NCI-H1105 treated with DMSO at 0.1 percent for 48 hours (cell line): ENCODE measurements around the gene SDK2.
A peak's percentile ranks its signal among the peaks of the same experiment; 100 is the strongest.

ENCODE experiments used
- DNase-seq: peaks from one replicate; lab custom pipeline; 2025; lab: John Stamatoyannopoulos, UW

Gene SDK2

GRCh38 chr17:73611630-73612029 lies 32.6 kb downstream of the SDK2 start:
- no peak for DNase-seq

DNA sequence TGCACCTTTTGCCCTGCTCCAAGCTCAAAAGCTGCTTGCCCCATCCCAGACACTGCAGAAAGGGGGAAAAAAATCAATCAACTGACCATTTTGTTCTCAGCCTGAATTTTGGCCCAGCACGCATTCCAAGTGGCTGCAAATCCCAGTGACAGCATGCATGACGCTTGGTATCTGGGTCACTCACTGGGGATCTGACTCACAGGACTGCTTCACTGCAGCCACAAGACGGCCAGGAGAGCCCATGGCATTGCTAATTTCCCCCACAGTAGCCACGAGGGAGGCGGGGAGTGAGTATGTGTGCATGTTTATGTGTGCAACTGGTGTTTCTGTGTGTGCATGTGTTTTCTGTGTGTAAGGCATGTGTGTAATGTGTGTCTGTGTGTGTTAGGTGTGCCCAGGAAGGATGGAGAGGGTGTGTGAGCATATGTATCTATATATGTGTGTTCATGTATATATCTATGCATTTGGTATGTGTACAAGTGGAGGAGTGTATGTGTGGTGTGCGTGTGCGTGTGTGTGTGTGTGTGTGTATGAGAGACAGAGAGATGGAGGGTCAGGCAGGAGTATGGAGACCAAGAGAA lies 33.8 kb downstream of the SDK2 start:
- DNase-seq, result no peak

DNA sequence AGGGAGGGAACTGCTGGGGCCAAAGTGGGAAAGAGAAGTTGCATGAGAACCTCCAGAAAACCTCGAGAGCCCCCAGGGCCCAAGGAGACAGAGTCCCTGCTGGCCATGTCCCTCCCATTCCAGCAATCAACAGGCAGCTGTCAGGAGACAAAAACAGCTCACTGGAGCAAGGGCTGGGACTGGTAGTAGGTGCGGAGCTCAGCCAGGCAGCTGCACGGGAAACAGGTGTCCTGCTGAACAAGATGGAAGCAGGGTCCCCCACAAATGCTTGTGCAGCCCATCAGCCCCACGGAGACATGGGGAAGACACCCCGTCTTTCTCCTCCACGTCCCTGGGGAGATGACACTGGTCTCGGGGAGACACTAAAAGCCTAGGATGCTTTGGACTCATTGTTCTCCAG lies 34.5 kb downstream of the SDK2 start:
- no peak for DNase-seq

DNA sequence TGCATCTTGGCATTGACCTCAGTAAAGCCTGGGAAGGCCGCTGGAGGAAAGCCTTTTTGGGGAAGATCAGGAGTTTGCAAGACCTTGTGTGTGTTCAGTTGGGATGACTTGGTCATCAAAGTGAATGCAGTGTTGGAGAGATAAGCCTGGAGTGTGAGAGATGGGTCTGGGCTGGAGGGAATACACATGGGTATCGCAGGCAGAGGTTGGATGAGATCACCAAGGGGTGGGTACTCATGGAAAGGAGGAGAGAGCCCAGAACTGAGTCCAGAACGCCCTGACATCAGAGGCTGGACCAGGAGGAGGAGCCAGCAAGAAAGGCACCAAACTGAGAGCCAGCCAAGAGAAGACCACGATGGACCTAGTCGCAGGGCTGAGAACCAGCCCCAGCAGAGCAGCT lies 35.2 kb downstream of the SDK2 start:
- no peak for DNase-seq

DNA sequence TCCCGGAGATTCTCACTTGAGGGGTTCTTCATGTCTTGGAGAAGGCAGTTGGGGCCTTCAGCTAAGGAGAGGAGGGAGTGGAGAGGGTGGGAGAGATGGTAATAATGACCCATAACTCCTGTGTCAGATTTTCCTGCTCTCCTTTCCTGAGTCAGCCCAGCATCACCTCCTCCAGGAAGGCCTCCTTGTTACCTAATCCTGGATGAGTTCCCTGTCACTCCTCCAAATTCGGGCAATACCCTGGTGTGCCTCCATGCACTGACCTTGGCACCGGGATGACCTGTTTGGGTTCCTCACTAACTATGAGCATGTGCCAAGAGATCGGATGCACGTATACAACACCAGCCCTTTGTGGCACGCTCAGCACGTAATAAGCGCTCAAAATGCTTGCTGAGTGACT lies 38.8 kb downstream of the SDK2 start:
- no peak for DNase-seq

DNA sequence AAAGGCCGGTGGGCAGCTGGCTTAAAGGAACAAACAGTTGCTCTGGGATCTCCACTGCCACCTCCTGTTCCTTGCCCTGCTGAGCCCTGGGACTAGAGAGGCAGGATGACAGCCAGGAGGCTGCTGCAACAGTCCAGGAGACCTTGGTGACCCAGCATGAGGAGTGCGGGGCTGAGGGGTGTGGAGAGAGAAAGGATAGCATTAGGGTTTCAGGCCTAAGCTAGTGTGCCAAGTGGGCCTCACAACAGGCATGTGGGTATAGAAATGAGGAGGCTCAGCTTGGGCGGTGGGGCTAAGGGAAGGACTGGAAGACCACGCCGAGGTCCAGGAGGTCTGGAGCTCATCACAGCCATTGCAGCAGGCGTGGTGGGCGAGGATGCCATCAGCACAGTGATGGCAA lies 39.8 kb downstream of the SDK2 start:
- no peak for DNase-seq

GRCh38 chr17:73603971-73604370 lies 40.3 kb downstream of the SDK2 start:
- no peak for DNase-seq

GRCh38 chr17:73600103-73600871 lies 44.0 kb downstream of the SDK2 start:
- DNase-seq, result no peak

DNA sequence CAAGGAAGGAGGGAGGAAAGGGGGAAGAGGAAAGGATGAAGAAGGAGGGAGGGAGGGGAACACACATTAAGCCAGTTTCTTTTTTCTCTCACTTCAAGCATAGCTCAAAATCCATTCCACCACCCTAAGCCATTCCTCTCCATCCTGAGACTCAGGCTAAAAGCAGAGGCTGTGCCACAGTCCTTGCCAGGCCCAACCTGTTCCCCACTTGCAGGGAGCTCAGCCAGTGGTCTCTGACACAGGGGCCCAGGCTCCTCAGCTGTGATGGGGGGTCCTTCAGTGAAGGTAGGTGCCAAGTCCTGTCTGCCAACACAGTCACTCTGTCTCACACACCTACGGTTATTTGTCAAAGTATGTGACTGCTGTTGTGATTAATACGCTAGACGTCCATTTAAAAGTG lies 44.6 kb downstream of the SDK2 start:
- DNase-seq, result no peak

DNA sequence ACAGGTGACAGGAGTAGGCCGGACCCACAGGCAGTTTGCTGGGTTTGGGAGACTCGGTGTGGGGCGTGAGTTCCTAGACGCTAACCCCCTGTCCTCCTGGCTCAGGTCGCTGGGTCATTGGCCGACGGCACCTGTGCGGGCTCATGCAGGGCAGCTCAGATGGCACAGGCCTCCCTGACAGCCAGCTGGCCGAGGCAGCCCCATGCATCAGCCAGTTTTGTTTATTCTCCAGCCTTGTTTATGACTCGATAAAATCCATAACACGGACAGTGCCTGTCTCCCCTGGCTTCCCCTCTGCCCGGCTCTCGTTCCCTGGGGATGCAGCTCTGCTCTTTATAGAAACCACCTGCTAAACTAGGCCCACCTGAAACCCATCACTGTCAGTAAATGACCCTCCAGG lies 46.0 kb downstream of the SDK2 start:
- no peak for DNase-seq

DNA sequence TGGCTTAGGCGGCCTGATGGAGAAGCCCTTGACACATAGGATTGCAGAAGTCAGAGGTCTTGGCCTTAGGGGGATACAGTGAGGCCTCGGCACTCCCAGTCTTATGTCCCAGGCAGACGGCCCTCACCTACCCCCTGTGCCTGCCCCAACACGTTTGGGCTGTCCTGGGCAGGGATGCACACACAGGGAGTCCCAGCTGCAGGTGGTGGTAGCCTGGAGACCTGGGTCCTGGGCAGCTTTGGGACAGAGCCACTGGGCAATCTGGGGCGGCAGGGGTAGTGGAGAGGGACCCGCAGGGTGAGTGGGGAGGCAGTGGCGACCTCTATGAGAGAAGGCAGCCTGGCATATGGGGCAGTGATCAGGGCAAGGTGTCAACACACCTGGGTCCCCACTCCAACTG lies 48.3 kb downstream of the SDK2 start:
- no peak for DNase-seq

- no peak for DNase-seq
Observed at GRCh38 chr17:73595479-73595878, 48.8 kb downstream of the SDK2 start.

DNA sequence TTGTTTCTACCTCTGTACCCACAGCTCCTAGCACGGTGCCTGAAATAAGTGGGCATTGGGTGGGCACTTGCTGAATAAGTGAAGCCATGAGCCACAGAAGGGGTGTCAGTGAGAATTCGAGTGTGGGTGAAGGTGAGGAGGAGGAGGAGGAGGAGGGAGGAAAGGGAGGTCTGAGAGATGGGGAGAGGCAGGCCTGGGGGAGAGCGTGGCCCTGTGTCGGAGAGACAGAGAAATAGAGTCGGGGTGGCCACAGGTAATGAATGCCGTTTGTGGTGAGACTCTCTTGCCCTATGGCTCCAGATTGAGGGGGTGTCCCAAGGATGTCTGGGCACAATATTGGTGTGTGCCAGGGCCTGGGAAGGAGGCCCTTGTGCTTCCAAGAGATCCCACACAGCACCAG lies 49.2 kb downstream of the SDK2 start:
- DNase-seq, result no peak

GRCh38 chr17:73594598-73594997 lies 49.6 kb downstream of the SDK2 start:
- no peak for DNase-seq

DNA sequence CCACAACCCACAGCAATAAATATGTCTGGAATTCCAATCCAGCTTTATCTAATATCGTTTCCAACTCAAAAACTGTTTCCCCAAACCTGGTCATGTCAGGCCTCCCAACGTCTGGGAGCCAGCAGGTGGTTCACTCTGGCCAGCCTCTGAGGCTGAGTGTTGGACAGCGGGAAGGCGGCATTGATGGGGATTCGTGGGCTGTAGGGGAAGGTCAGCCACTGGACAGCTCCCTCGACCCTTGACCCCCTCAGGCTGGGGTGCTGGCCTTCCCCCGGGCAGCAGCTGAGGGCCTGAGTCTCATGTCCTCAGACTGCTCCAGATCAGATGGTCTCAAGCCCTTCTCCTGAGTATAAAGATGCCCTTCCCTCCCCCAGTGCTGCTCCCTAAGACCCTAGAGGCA lies 50.2 kb downstream of the SDK2 start:
- no peak for DNase-seq

DNA sequence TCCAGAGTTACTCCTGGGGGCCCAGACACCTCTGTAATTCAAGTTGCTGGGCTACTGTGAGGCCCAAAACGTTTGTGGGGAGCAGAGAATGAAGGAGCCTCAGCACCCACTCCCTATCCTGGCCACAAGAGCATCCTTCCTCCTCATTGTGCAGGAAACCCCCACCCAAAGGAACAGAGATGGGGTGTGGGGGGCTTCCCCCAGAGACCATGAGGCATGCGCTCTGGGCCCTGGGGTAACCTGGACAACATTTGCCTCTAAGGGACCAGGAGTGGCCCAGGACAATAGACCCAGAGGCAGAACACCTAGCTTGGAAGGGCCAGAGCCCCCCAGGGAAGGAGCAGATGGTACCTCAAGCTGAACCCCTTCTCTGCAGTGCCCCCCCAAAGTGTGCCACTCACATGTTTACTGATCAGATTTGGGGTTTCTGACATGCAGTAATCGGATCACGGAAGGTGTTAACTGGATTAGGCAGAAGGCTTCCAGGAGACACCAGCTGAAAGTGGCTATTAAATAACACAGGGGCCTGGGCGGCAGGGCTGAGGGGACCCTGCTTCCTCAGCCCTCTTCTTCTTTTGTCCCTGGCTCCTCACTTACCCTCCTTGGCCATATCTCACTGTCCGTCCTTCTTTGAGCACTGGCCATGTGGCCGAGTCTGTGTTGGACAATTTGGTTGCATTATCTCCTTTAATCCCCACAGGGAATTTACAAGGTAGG lies 50.8 kb downstream of the SDK2 start:
- no peak for DNase-seq

DNA sequence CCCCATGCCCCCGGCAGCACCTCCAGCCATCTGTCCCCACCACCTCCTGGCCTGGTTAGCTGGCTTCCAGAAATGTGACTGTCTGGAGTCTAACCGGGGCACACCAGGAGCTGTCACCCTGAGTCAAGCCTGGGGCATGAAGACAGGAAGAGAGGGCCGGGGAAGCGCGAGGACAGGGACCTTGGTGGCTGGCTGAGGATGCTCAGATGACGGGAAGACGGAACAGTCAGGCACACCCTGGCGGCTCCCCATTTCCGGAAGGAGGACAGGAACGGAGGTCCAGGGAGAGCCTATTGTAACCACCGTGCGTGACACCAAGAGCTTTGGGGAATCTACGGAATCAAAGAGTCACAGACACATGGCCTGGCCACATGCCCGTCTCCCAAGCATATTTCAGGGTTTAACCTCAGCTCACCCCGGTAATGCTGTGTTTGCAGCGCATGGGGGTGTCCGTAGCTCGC lies 51.7 kb downstream of the SDK2 start:
- DNase-seq, result no peak

GRCh38 chr17:73592079-73592415 lies 52.2 kb downstream of the SDK2 start:
- DNase-seq, result no peak

- DNase-seq, result no peak
Observed at GRCh38 chr17:73591296-73592078, 52.8 kb downstream of the SDK2 start.

- peak; percentile 81 for DNase-seq
Observed at GRCh38 chr17:73589363-73589980, 54.8 kb downstream of the SDK2 start.

- no peak for DNase-seq
Observed at GRCh38 chr17:73588891-73589290, 55.4 kb downstream of the SDK2 start.

DNA sequence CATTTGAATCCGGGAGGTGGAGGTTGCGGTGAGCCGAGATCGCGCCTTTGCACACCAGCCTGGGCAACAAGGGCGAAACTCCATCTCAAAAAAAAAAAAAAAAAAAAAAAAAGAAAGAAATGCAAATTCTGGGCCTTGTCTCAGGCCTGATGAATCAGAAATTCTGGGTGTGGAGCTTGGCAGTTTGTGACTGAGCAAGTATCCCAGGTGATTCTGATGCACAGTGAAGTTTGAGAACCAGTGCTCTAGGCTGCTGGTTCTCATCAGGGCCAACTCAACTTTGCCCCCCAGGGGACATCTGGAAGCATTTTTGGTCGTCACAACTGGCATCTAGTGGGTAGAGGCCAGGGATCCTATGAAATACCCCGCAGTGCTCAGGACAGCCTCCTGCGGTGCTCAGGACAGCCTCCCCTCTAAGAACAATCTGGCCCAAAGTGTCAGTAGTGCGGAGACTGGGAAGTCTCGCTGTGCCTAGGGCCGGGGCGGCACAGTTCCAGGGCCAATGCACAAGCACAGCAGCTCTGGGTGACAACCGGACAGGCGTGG lies 55.9 kb downstream of the SDK2 start:
- DNase-seq, result no peak
